ENCODE data around the gene TBCK. TPM values are rescaled to one million over a fixed set of nuclear protein-coding genes. Genes with fewer than 3 reads are reported as not detected.

TBCK gene
- total RNA-seq, 1 donor from 2014 or later: 24.4 TPM

GRCh38 chr4:105998171-105999063 is 317.6 kb downstream of the TBCK start:
- DNase-seq (ENCODE audit: extremely low read depth, low read depth, low spot score): no peak

GRCh38 chr4:105996845-105997244 is 319.2 kb downstream of the TBCK start:
- no peak for DNase-seq (ENCODE audit: extremely low read depth, low read depth, low spot score)

DNA sequence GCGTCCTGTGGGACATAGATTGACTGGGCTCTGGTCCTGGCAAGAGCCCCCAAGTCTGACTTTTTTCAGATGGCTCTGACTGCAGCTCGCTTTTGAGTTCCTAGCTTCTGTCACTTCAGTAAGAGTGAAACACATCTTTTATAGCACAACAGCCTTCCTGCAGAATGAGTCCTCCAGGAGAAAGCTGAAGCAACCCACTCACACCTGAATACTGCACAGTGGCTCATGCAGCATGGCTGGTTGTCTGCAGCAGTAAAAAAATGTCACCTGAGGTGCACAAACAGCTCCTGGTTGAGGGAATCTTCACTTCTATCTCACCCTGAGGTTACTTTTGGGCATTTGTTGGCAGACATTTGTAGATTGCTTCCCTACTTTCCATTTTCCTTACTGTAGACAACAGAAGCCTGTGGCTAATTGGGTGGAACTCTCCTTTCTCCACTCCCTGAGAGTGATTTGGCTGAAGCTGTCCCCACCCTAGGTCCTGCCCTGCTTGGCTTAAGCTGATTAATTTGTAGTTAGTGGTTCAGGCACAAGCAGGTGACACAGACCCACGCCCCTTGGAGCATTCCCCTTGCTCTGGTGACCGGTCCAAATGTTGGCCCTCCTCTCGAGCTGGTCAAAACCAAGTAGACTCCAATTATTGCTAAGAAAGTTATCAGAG is 321.0 kb downstream of the TBCK start:
- DNase-seq (ENCODE audit: extremely low read depth, low read depth, low spot score): no peak

- DNase-seq (ENCODE audit: extremely low read depth, low read depth, low spot score): no peak
Observed at GRCh38 chr4:105994061-105994460, 321.9 kb downstream of the TBCK start.

GRCh38 chr4:105992641-105993305 is 323.2 kb downstream of the TBCK start:
- no peak for DNase-seq (ENCODE audit: extremely low read depth, low read depth, low spot score)

- DNase-seq (ENCODE audit: extremely low read depth, low read depth, low spot score): no peak
Observed at GRCh38 chr4:105991726-105992125, 324.3 kb downstream of the TBCK start.

Other genes with a start within 250 kb of the TBCK start
- gene AIMP1, start 341 bp upstream of the TBCK start, total RNA-seq: 17.3 and 20.7 TPM in 2 replicates
- not detected in 2 replicates for gene GIMD1, start 52.6 kb upstream of the TBCK start, total RNA-seq